CD4-positive, CD25-positive, alpha-beta regulatory T cell (primary cell): ENCODE results near the gene ENO1. TPM values are rescaled to one million over a fixed set of nuclear protein-coding genes. Genes with fewer than 3 reads are reported as not detected.
A peak's percentile ranks its signal among the peaks of the same experiment; 100 is the strongest.
"Not testable (repeated sequence)": the region's sequence is repeated elsewhere in the genome, so short reads cannot be mapped to it uniquely, and the experiment has no call there.

ENCODE experiments used
- ATAC-seq, 2 donors: fragments of 150-1000 bp; cut with Tn5 transposase; one replicate each; pipeline ENCODE4 v1.10.0; 2021; ENCODE audit warnings: low read depth in 2 of 2, moderate number of reproducible peaks in 2 of 2, moderate library complexity in 1 of 2
- DNase-seq, 3 donors: peaks; one replicate each; pipeline versions ENCODE4 v3.0.0 to v3.0.0-alpha.2; 2012 to 2022; ENCODE audit warnings: mixed read lengths in 1 of 3
- H3K27ac ChIP-seq: one replicate; pipeline ENCODE4 v1.7.0; 2013; ENCODE audit warnings: mild to moderate bottlenecking, low read length; ENCODE audit not compliant: insufficient read depth, poor library complexity, severe bottlenecking
- H3K27me3 ChIP-seq: one replicate; pipeline ENCODE4 v1.7.0; 2013; ENCODE audit warnings: low read length; ENCODE audit not compliant: control insufficient read depth, insufficient read depth
- H3K36me3 ChIP-seq: one replicate; pipeline ENCODE4 v1.7.0; 2013; ENCODE audit warnings: mild to moderate bottlenecking, low read length, moderate library complexity; ENCODE audit not compliant: control insufficient read depth, insufficient read depth
- H3K4me1 ChIP-seq: 2 replicates; pipeline ENCODE4 v1.7.0; 2013; ENCODE audit warnings: mild to moderate bottlenecking, low read length; ENCODE audit not compliant: insufficient read depth, control insufficient read depth, poor library complexity, severe bottlenecking
- H3K4me3 ChIP-seq: one replicate; pipeline ENCODE4 v1.7.0; 2013; ENCODE audit warnings: low read depth, mild to moderate bottlenecking, low read length, moderate library complexity
- H3K9me3 ChIP-seq, 2 experiments: 1 replicate in 1 of 2; 2 replicates in 1 of 2; pipeline ENCODE4 v1.7.0; 2013; ENCODE audit warnings: low read length in 2 of 2, mild to moderate bottlenecking in 1 of 2, moderate library complexity in 1 of 2; ENCODE audit not compliant: control insufficient read depth in 2 of 2
- H3K27ac Mint-ChIP-seq, 3 donors: one replicate each; pipeline ENCODE4 v1.8.0; 2020 to 2022; ENCODE audit warnings: mild to moderate bottlenecking in 3 of 3, mixed read lengths in 3 of 3, moderate library complexity in 2 of 3
- H3K27me3 Mint-ChIP-seq: one replicate; pipeline ENCODE4 v1.8.0; 2022; ENCODE audit warnings: mild to moderate bottlenecking, mixed read lengths
- H3K36me3 Mint-ChIP-seq: one replicate; pipeline ENCODE4 v1.8.0; 2020; ENCODE audit warnings: mixed read lengths
- H3K4me1 Mint-ChIP-seq, 4 donors: one replicate each; pipeline ENCODE4 v1.8.0; 2020 to 2022; ENCODE audit warnings: mixed read lengths in 4 of 4, mild to moderate bottlenecking in 1 of 4
- H3K4me3 Mint-ChIP-seq, 4 donors: one replicate each; pipeline ENCODE4 v1.8.0; 2020 to 2022; ENCODE audit warnings: mild to moderate bottlenecking in 4 of 4, mixed read lengths in 4 of 4, moderate library complexity in 3 of 4
- H3K9me3 Mint-ChIP-seq, 7 donors: one replicate each; pipeline ENCODE4 v1.8.0; 2020 to 2022; ENCODE audit warnings: mixed read lengths in 7 of 7, mild to moderate bottlenecking in 3 of 7, moderate library complexity in 2 of 7
- polyA plus RNA-seq, 4 donors: library from polyadenylated mRNA; unstranded; fragments of 300-500 nt; fragmentation: Illumina TruSeq; gene quantifications; one replicate each; pipeline ENCODE4 v1.2.3, GENCODE V29; 2021
- total RNA-seq: library from RNA; stranded (reverse); gene quantifications from one replicate; pipeline ENCODE4 v1.2.3, GENCODE V29; 2022

The ENO1 gene
- 353 TPM for total RNA-seq
- polyA plus RNA-seq: 1,000 to 10,000 TPM in 3 of 4 donors, 100 to 1,000 TPM in 1; 913 to 1,094 (median 1,059) TPM

- H3K4me3 Mint-ChIP-seq: peak within 1 kb of the TSS; percentile 94 to 99 (median 98)
- peak within 1 kb of the TSS; percentile 93 to 99 (median 98) for H3K27ac Mint-ChIP-seq
- no peaks in the 10 kb centered on the region for H3K27me3 Mint-ChIP-seq
- H3K36me3 Mint-ChIP-seq: peaks cover 10% of the 10 kb centered on the region
- DNase-seq (no peak), ATAC-seq (no peak)
- Histone ChIP-seq H3K4me3 (peak within 1 kb of the TSS; percentile 82), H3K27ac (peak within 1 kb of the TSS; percentile 98), H3K27me3 (no peaks in the 10 kb centered on the region), H3K9me3 (no peaks in the 10 kb centered on the region), H3K4me1 (peaks cover 57% of the 10 kb centered on the region), H3K36me3 (peaks cover 22% of the 10 kb centered on the region)
- H3K9me3 Mint-ChIP-seq: peaks cover 0 to 1% (median 0%) of the 10 kb centered on the region in 7 donors
- peaks cover 19 to 54% (median 36%) of the 10 kb centered on the region in 4 donors for H3K4me1 Mint-ChIP-seq
Measured at GRCh38 chr1:8878448-8878697, at the start of gene ENO1. Gene ENO1, minus strand, starts transcription at chr1:8878686. Its CDS starts 3,778 bp downstream, at chr1:8874908.

- H3K9me3 Mint-ChIP-seq: no peaks in the 10 kb centered on the region
- peaks cover 4% of the 10 kb centered on the region for H3K27me3 Mint-ChIP-seq
- Histone ChIP-seq H3K4me3 (no peak overlapping the region), H3K27me3 (no peaks in the 10 kb centered on the region), H3K9me3 (no peaks in the 10 kb centered on the region), H3K27ac (no peak overlapping the region), H3K4me1 (no peaks in the 10 kb centered on the region), H3K36me3 (no peaks in the 10 kb centered on the region)
- DNase-seq: peak in 1 of 3 donors; percentile 88
- H3K4me1 Mint-ChIP-seq: peaks cover 0 to 6% (median 0%) of the 10 kb centered on the region in 4 donors
- no peak overlapping the region for H3K4me3 Mint-ChIP-seq
- no peak overlapping the region for H3K27ac Mint-ChIP-seq
- peak; percentile 65 to 69 for ATAC-seq
- H3K36me3 Mint-ChIP-seq: no peaks in the 10 kb centered on the region
Measured at GRCh38 chr1:8926707-8927694, 48.5 kb upstream of the ENO1 start.

- no peak overlapping the region for H3K27ac Mint-ChIP-seq
- Histone ChIP-seq H3K27ac (no peak overlapping the region), H3K36me3 (no peaks in the 10 kb centered on the region), H3K9me3 (no peaks in the 10 kb centered on the region), H3K27me3 (no peaks in the 10 kb centered on the region), H3K4me1 (peaks cover 3% of the 10 kb centered on the region), H3K4me3 (no peak overlapping the region)
- peaks cover 0 to 1% (median 0%) of the 10 kb centered on the region in 7 donors for H3K9me3 Mint-ChIP-seq
- no peaks in the 10 kb centered on the region for H3K36me3 Mint-ChIP-seq
- no peak overlapping the region for H3K4me3 Mint-ChIP-seq
- ATAC-seq (no peak), DNase-seq (no peak)
- H3K4me1 Mint-ChIP-seq: peaks cover 0 to 15% (median 2%) of the 10 kb centered on the region in 4 donors
- peaks cover 6% of the 10 kb centered on the region for H3K27me3 Mint-ChIP-seq
Measured at GRCh38 chr1:8925960-8926359, 47.5 kb upstream of the ENO1 start.

GRCh38 chr1:8925406-8925805 lies 46.9 kb upstream of the ENO1 start:
- no peak overlapping the region for H3K4me3 ChIP-seq
- DNase-seq: peak in 1 of 3 donors; percentile 19
- no peak overlapping the region for H3K4me3 Mint-ChIP-seq

GRCh38 chr1:8922962-8923361 lies 44.5 kb upstream of the ENO1 start:
- H3K4me3 ChIP-seq: no peak overlapping the region
- ATAC-seq (no peak), DNase-seq (no peak)
- Mint-ChIP-seq H3K4me1 (peaks cover 0 to 27% (median 8%) of the 10 kb centered on the region in 4 donors), H3K4me3 (no peak overlapping the region), H3K9me3 (peaks cover 0 to 1% (median 0%) of the 10 kb centered on the region in 7 donors), H3K27ac (no peak overlapping the region), H3K27me3 (peaks cover 6% of the 10 kb centered on the region), H3K36me3 (no peaks in the 10 kb centered on the region)
- H3K27me3 ChIP-seq: no peaks in the 10 kb centered on the region
- H3K27ac ChIP-seq: no peak overlapping the region
- H3K9me3 ChIP-seq: no peaks in the 10 kb centered on the region
- peaks cover 8% of the 10 kb centered on the region for H3K4me1 ChIP-seq
- no peaks in the 10 kb centered on the region for H3K36me3 ChIP-seq

More at GRCh38 chr1:8925406-8925805, 46.9 kb upstream of the ENO1 start:
- Histone ChIP-seq H3K27ac (no peak overlapping the region), H3K9me3 (no peaks in the 10 kb centered on the region), H3K4me1 (peaks cover 8% of the 10 kb centered on the region), H3K36me3 (no peaks in the 10 kb centered on the region), H3K27me3 (no peaks in the 10 kb centered on the region)
- H3K4me1 Mint-ChIP-seq: peaks cover 0 to 20% (median 4%) of the 10 kb centered on the region in 4 donors
- H3K9me3 Mint-ChIP-seq: peaks cover 0 to 1% (median 0%) of the 10 kb centered on the region in 7 donors
- no peaks in the 10 kb centered on the region for H3K36me3 Mint-ChIP-seq
- peaks cover 6% of the 10 kb centered on the region for H3K27me3 Mint-ChIP-seq
- no peak overlapping the region for H3K27ac Mint-ChIP-seq
- ATAC-seq: no peak

GRCh38 chr1:8917536-8917935 lies 39.0 kb upstream of the ENO1 start:
- not testable (repeated sequence) for ATAC-seq, H3K27me3 ChIP-seq, H3K4me3 Mint-ChIP-seq, H3K9me3 Mint-ChIP-seq, H3K27me3 Mint-ChIP-seq, H3K36me3 ChIP-seq, H3K9me3 ChIP-seq, H3K36me3 Mint-ChIP-seq, H3K4me3 ChIP-seq, H3K27ac ChIP-seq, DNase-seq, H3K4me1 ChIP-seq
- Mint-ChIP-seq H3K4me1 (peaks cover 0 to 29% (median 8%) of the 10 kb centered on the region in 4 donors), H3K27ac (peak overlapping the region in 1 of 3 donors; percentile 14)

- Mint-ChIP-seq H3K9me3 (no peaks in the 10 kb centered on the region), H3K27me3 (peaks cover 7% of the 10 kb centered on the region), H3K4me1 (peaks cover 0 to 12% (median 4%) of the 10 kb centered on the region in 4 donors), H3K27ac (peak overlapping the region in 1 of 3 donors; percentile 45), H3K4me3 (no peak overlapping the region), H3K36me3 (no peaks in the 10 kb centered on the region)
- ATAC-seq: no peak
- Histone ChIP-seq H3K36me3 (no peaks in the 10 kb centered on the region), H3K27me3 (peaks cover 2% of the 10 kb centered on the region), H3K4me3 (no peak overlapping the region), H3K9me3 (no peaks in the 10 kb centered on the region), H3K27ac (no peak overlapping the region), H3K4me1 (no peaks in the 10 kb centered on the region)
- no peak for DNase-seq
Measured at GRCh38 chr1:8915446-8915845, 37.0 kb upstream of the ENO1 start.
